NCI-H2196 treated with DMSO at 0.1 percent for 48 hours (cell line): Measurements from ENCODE around the gene DFFB.

Source experiments
- DNase-seq: peaks from one replicate; lab custom pipeline; 2025; ENCODE audit not compliant: unreplicated experiment; lab: John Stamatoyannopoulos, UW

DFFB gene

GRCh38 chr1:3831689-3832088 is 25.6 kb upstream of the DFFB start:
- DNase-seq, result no peak

- no peak for DNase-seq
Measured at GRCh38 chr1:3834701-3835100, 22.6 kb upstream of the DFFB start.

- no peak for DNase-seq
Measured at GRCh38 chr1:3836421-3836820, 20.9 kb upstream of the DFFB start.

- no peak for DNase-seq
Measured at GRCh38 chr1:3837200-3837599, 20.1 kb upstream of the DFFB start.

GRCh38 chr1:3837685-3838084 is 19.6 kb upstream of the DFFB start:
- no peak for DNase-seq

- no peak for DNase-seq
Measured at GRCh38 chr1:3838788-3839187, 18.5 kb upstream of the DFFB start.

- no peak for DNase-seq
Measured at GRCh38 chr1:3841491-3841890, 15.8 kb upstream of the DFFB start.

- DNase-seq, result no peak
Measured at GRCh38 chr1:3842912-3843311, 14.4 kb upstream of the DFFB start.

GRCh38 chr1:3846541-3846940 is 10.7 kb upstream of the DFFB start:
- DNase-seq, result no peak

GRCh38 chr1:3847081-3847480 is 10.2 kb upstream of the DFFB start:
- DNase-seq, result no peak

GRCh38 chr1:3850857-3851256 is 6.4 kb upstream of the DFFB start:
- no peak for DNase-seq

GRCh38 chr1:3851292-3851691 is 6.0 kb upstream of the DFFB start:
- no peak for DNase-seq

GRCh38 chr1:3852091-3852490 is 5.2 kb upstream of the DFFB start:
- no peak for DNase-seq

- DNase-seq, result no peak
Measured at GRCh38 chr1:3852711-3853485, 4.4 kb upstream of the DFFB start.

GRCh38 chr1:3857791-3858129 is 484 bp downstream of the DFFB start:
- DNase-seq, result no peak

- peak; percentile 46 for DNase-seq
Measured at GRCh38 chr1:3858231-3858981, 1.1 kb downstream of the DFFB start.

- DNase-seq, result no peak
Measured at GRCh38 chr1:3863231-3863935, 6.1 kb downstream of the DFFB start.

- DNase-seq, result no peak
Measured at GRCh38 chr1:3864884-3865283, 7.6 kb downstream of the DFFB start.

GRCh38 chr1:3865606-3866160 is 8.4 kb downstream of the DFFB start:
- no peak for DNase-seq

- DNase-seq, result no peak
Measured at GRCh38 chr1:3868464-3869006, 11.3 kb downstream of the DFFB start.

GRCh38 chr1:3869751-3870301 is 12.6 kb downstream of the DFFB start:
- no peak for DNase-seq
